DOHH2 (cell line): ENCODE measurements around the gene CSGALNACT2.

Source experiments
- EZH2phosphoT487 ChIP-seq: fragments of 200-600 bp; sonication (generic); IDR thresholded peaks from 2 replicates; pipeline ENCODE4 v1.6.1; 2017; ENCODE audit warnings: borderline replicate concordance, mild to moderate bottlenecking, antibody characterized with exemption, low read length, moderate library complexity, mixed read lengths
- TF ChIP-seq, protein P1 (sequence below): fragments of 200-600 bp; sonication (generic); IDR thresholded peaks from one replicate; pipeline ENCODE4 v1.5.1; 2014; ENCODE audit warnings: antibody characterized with exemption, mild to moderate bottlenecking, low read depth, low read length; ENCODE audit not compliant: poor library complexity, severe bottlenecking

DNA sequence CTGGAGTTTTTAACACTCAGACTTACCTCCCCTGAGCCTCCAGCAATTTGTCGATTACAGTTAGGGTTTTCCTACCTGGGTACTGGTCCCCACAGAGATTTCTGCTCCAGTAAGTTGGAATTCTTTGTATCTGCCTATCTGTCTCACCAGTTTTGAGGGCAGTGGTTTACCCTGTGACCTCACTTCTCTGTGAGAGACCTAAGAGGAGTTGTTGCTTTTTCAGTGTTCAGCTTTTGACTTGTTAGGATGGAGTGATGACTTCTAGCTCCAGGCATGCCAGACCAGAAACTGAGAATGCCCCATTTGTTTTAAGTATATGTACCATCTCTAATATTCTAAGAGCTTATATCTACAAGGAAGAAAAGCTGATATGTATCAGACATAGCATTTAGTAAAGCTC is 42.9 kb downstream of the CSGALNACT2 start:
- TF ChIP-seq, protein P1, sequence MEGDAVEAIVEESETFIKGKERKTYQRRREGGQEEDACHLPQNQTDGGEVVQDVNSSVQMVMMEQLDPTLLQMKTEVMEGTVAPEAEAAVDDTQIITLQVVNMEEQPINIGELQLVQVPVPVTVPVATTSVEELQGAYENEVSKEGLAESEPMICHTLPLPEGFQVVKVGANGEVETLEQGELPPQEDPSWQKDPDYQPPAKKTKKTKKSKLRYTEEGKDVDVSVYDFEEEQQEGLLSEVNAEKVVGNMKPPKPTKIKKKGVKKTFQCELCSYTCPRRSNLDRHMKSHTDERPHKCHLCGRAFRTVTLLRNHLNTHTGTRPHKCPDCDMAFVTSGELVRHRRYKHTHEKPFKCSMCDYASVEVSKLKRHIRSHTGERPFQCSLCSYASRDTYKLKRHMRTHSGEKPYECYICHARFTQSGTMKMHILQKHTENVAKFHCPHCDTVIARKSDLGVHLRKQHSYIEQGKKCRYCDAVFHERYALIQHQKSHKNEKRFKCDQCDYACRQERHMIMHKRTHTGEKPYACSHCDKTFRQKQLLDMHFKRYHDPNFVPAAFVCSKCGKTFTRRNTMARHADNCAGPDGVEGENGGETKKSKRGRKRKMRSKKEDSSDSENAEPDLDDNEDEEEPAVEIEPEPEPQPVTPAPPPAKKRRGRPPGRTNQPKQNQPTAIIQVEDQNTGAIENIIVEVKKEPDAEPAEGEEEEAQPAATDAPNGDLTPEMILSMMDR: no peak
- no peak for TF ChIP-seq EZH2phosphoT487
